Measurements from ENCODE around the gene UNC119. TPM values are rescaled to one million over a fixed set of nuclear protein-coding genes. Genes with fewer than 3 reads are reported as not detected.

UNC119 gene
- total and polyA plus RNA-seq, 2 experiments from 2014 or later, result 39.0 to 78.4 TPM

DNA sequence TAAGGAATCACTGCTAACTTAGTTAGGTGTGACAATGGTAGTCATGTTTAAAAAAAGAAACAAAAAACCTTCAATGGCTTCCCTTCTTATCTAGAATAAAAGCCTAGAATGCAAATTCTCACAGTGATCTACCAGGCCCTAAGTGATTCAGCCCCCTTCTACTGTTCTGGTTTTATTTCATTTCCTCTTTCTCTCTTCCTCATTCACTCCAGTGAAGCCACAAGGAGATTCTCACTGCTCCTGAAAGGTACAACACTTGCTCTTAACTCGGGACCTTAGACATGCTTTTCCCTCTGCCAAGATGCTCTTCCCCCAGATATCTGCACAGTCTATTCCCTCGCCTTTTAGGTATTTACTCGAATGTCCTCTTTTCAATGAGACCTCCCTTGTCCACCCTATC lies 15.2 kb upstream of the UNC119 start (continued):
- TF ChIP-seq, protein P1, sequence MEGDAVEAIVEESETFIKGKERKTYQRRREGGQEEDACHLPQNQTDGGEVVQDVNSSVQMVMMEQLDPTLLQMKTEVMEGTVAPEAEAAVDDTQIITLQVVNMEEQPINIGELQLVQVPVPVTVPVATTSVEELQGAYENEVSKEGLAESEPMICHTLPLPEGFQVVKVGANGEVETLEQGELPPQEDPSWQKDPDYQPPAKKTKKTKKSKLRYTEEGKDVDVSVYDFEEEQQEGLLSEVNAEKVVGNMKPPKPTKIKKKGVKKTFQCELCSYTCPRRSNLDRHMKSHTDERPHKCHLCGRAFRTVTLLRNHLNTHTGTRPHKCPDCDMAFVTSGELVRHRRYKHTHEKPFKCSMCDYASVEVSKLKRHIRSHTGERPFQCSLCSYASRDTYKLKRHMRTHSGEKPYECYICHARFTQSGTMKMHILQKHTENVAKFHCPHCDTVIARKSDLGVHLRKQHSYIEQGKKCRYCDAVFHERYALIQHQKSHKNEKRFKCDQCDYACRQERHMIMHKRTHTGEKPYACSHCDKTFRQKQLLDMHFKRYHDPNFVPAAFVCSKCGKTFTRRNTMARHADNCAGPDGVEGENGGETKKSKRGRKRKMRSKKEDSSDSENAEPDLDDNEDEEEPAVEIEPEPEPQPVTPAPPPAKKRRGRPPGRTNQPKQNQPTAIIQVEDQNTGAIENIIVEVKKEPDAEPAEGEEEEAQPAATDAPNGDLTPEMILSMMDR (conservative IDR thresholded peaks at IDR 0.05; ENCODE audit: low read depth in 2 of 2), result no peak
- TF ChIP-seq, protein P2, sequence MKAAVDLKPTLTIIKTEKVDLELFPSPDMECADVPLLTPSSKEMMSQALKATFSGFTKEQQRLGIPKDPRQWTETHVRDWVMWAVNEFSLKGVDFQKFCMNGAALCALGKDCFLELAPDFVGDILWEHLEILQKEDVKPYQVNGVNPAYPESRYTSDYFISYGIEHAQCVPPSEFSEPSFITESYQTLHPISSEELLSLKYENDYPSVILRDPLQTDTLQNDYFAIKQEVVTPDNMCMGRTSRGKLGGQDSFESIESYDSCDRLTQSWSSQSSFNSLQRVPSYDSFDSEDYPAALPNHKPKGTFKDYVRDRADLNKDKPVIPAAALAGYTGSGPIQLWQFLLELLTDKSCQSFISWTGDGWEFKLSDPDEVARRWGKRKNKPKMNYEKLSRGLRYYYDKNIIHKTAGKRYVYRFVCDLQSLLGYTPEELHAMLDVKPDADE (IDR thresholded peaks at IDR 0.05), result no peak

DNA sequence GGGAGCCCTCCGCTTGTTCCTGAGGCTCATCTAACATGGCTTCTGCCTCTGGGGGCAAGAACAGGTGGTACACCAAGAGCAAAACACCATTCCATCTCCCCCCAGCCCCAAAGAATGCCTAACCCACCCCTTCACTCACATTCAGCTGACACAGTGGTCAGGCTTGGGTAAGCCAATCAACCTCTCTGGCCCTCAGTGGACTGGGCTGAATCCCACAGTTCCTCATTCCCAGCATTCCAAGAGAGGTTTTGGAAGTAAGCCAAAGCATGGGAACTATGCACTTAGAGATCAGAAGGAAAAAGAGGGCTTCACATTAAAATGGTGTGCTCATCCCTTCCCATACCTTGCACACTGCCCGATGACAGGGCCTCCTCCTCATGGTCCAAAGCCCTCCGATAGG lies 11.1 kb upstream of the UNC119 start:
- H4K20me1 ChIP-seq (replicated peaks; ENCODE audit: insufficient read depth), result peaks cover 6% of the 10 kb centered on the region; the same call in 1 of the 2 replicates
- Mint-ChIP-seq H3K9me3 (no peaks in the 10 kb centered on the region), H3K4me1 (no peaks in the 10 kb centered on the region), H3K36me3 (ENCODE audit: low read depth) (peaks cover 39% of the 10 kb centered on the region), H3K4me3 (no peak overlapping the region), H3K27me3 (ENCODE audit: insufficient read depth, low read depth, poor library complexity) (no peaks in the 10 kb centered on the region), H3K27ac (no peak overlapping the region)
- peaks cover 20% of the 10 kb centered on the region for H3K79me2 ChIP-seq (replicated peaks; ENCODE audit: insufficient read depth)
- H3K27ac ChIP-seq (ENCODE audit: low read depth), result no peak overlapping the region
- no peaks in the 10 kb centered on the region for H3K9me2 ChIP-seq (ENCODE audit: insufficient read depth)
- H3K27me3 ChIP-seq (ENCODE audit: insufficient read depth), result no peaks in the 10 kb centered on the region
- peaks cover 5% of the 10 kb centered on the region for H3K36me3 ChIP-seq (ENCODE audit: insufficient read depth)
- DNase-seq (ENCODE audit: low spot score), result no peak
- no peak overlapping the region for H3K4me3 ChIP-seq
- no peak overlapping the region for H3K4me2 ChIP-seq
- no peaks in the 10 kb centered on the region for H3F3A ChIP-seq (replicated peaks; ENCODE audit: low read depth)
- H2AFZ ChIP-seq, result no peak overlapping the region
- H3K4me1 ChIP-seq (ENCODE audit: insufficient read depth), result no peaks in the 10 kb centered on the region
- no peak for ATAC-seq
- no peak for TF ChIP-seq EZH2 (IDR thresholded peaks at IDR 0.05; ENCODE audit: low read depth, unreplicated experiment)
- TF ChIP-seq POLR2AphosphoS5 (IDR thresholded peaks at IDR 0.05; ENCODE audit: low read depth), result no peak
- TF ChIP-seq STAT1 (IDR thresholded peaks at IDR 0.05; ENCODE audit: unreplicated experiment), result no peak
- no peak for TF ChIP-seq ZNF331 (CRISPR knock-in tag; IDR thresholded peaks at IDR 0.05; ENCODE audit: low read depth)
- TF ChIP-seq NANOG (IDR thresholded peaks at IDR 0.05; ENCODE audit: borderline replicate concordance), result no peak
- TF ChIP-seq, protein P1 (conservative IDR thresholded peaks at IDR 0.05; ENCODE audit: low read depth in 2 of 2), result no peak
- TF ChIP-seq JUNB (IDR thresholded peaks at IDR 0.05; ENCODE audit: unreplicated experiment), result no peak
- TF ChIP-seq CREB1 (CRISPR knock-in tag; IDR thresholded peaks at IDR 0.05; ENCODE audit: low read depth), result no peak
- no peak for TF ChIP-seq EZH2phosphoT487 (IDR thresholded peaks at IDR 0.05; ENCODE audit: unreplicated experiment)
- TF ChIP-seq, protein P3, sequence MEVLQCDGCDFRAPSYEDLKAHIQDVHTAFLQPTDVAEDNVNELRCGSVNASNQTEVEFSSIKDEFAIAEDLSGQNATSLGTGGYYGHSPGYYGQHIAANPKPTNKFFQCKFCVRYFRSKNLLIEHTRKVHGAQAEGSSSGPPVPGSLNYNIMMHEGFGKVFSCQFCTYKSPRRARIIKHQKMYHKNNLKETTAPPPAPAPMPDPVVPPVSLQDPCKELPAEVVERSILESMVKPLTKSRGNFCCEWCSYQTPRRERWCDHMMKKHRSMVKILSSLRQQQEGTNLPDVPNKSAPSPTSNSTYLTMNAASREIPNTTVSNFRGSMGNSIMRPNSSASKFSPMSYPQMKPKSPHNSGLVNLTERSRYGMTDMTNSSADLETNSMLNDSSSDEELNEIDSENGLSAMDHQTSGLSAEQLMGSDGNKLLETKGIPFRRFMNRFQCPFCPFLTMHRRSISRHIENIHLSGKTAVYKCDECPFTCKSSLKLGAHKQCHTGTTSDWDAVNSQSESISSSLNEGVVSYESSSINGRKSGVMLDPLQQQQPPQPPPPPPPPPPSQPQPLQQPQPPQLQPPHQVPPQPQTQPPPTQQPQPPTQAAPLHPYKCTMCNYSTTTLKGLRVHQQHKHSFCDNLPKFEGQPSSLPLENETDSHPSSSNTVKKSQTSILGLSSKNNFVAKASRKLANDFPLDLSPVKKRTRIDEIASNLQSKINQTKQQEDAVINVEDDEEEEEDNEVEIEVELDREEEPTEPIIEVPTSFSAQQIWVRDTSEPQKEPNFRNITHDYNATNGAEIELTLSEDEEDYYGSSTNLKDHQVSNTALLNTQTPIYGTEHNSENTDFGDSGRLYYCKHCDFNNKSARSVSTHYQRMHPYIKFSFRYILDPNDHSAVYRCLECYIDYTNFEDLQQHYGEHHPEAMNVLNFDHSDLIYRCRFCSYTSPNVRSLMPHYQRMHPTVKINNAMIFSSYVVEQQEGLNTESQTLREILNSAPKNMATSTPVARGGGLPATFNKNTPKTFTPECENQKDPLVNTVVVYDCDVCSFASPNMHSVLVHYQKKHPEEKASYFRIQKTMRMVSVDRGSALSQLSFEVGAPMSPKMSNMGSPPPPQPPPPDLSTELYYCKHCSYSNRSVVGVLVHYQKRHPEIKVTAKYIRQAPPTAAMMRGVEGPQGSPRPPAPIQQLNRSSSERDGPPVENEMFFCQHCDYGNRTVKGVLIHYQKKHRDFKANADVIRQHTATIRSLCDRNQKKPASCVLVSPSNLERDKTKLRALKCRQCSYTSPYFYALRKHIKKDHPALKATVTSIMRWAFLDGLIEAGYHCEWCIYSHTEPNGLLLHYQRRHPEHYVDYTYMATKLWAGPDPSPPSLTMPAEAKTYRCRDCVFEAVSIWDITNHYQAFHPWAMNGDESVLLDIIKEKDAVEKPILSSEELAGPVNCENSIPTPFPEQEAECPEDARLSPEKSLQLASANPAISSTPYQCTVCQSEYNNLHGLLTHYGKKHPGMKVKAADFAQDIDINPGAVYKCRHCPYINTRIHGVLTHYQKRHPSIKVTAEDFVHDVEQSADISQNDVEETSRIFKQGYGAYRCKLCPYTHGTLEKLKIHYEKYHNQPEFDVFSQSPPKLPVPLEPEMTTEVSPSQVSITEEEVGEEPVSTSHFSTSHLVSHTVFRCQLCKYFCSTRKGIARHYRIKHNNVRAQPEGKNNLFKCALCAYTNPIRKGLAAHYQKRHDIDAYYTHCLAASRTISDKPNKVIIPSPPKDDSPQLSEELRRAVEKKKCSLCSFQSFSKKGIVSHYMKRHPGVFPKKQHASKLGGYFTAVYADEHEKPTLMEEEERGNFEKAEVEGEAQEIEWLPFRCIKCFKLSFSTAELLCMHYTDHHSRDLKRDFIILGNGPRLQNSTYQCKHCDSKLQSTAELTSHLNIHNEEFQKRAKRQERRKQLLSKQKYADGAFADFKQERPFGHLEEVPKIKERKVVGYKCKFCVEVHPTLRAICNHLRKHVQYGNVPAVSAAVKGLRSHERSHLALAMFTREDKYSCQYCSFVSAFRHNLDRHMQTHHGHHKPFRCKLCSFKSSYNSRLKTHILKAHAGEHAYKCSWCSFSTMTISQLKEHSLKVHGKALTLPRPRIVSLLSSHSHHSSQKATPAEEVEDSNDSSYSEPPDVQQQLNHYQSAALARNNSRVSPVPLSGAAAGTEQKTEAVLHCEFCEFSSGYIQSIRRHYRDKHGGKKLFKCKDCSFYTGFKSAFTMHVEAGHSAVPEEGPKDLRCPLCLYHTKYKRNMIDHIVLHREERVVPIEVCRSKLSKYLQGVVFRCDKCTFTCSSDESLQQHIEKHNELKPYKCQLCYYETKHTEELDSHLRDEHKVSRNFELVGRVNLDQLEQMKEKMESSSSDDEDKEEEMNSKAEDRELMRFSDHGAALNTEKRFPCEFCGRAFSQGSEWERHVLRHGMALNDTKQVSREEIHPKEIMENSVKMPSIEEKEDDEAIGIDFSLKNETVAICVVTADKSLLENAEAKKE (CRISPR knock-in tag; IDR thresholded peaks at IDR 0.05), result no peak
- TF ChIP-seq, protein P2 (IDR thresholded peaks at IDR 0.05), result no peak

Data from GM23338 (cell line).